Bronchial epithelial cell (primary cell): ENCODE results near the gene CHSY3. TPM values are rescaled to one million over a fixed set of nuclear protein-coding genes. Genes with fewer than 3 reads are reported as not detected.

ENCODE experiments used
- DNase-seq: peaks from one replicate; pipeline ENCODE4 v3.0.0-alpha.2; 2010; ENCODE audit warnings: low read depth
- FAIRE-seq: peaks from 2 replicates; lab custom pipeline; 2011; peaks lifted over from hg19 to GRCh38; lab: Jason Lieb, UNC
- H3K27me3 ChIP-seq: 2 replicates; pipeline ENCODE4 v1.5.1; 2011; ENCODE audit warnings: low read length; ENCODE audit not compliant: control insufficient read depth, insufficient read depth
- H3K36me3 ChIP-seq: 2 replicates; pipeline ENCODE4 v1.5.1; 2011; ENCODE audit warnings: low read length; ENCODE audit not compliant: control insufficient read depth, insufficient read depth
- H3K4me3 ChIP-seq: 2 replicates; pipeline ENCODE4 v1.5.1; 2011; ENCODE audit warnings: mild to moderate bottlenecking, low read depth, low read length, control low read depth
- CTCF ChIP-seq: IDR thresholded peaks from 2 replicates; pipeline ENCODE4 v1.5.1; 2011; ENCODE audit warnings: mild to moderate bottlenecking, moderate library complexity, low read length, control low read depth, inconsistent platforms; ENCODE audit not compliant: insufficient read depth, severe bottlenecking
- total RNA-seq: library from RNA; depleted of rRNA; stranded (reverse); fragments of >200 nt; gene quantifications from 2 replicates; pipeline ENCODE4 v1.2.1, GENCODE V29; 2014

The CHSY3 gene
- total RNA-seq, 1 donor from 2014 or later, result 0.26 TPM

- H3K27me3 ChIP-seq, result no peaks in the 10 kb centered on the region
- H3K36me3 ChIP-seq, result no peaks in the 10 kb centered on the region
- FAIRE-seq, result no peak
- no peak for TF ChIP-seq CTCF
- peak; percentile 21 for DNase-seq
- H3K4me3 ChIP-seq, result no peak overlapping the region
Measured at GRCh38 chr5:129996896-129997295, 92.6 kb downstream of the CHSY3 start.

- DNase-seq (no peak), FAIRE-seq (no peak)
- TF ChIP-seq CTCF, result no peak
- H3K4me3 ChIP-seq, result no peak overlapping the region
- no peaks in the 10 kb centered on the region for H3K27me3 ChIP-seq
- H3K36me3 ChIP-seq, result no peaks in the 10 kb centered on the region
Measured at GRCh38 chr5:130000460-130000859, 96.2 kb downstream of the CHSY3 start.

GRCh38 chr5:130002183-130002582 lies 97.9 kb downstream of the CHSY3 start:
- FAIRE-seq (no peak), DNase-seq (no peak)
- H3K36me3 ChIP-seq, result no peaks in the 10 kb centered on the region
- no peak for TF ChIP-seq CTCF
- no peak overlapping the region for H3K4me3 ChIP-seq
- no peaks in the 10 kb centered on the region for H3K27me3 ChIP-seq

- TF ChIP-seq CTCF, result no peak
- DNase-seq, result no peak
- H3K27me3 ChIP-seq, result no peaks in the 10 kb centered on the region
- H3K36me3 ChIP-seq, result no peaks in the 10 kb centered on the region
- FAIRE-seq, result no peak
- H3K4me3 ChIP-seq, result no peak overlapping the region
Measured at GRCh38 chr5:130002876-130003275, 98.6 kb downstream of the CHSY3 start.

- no peak for FAIRE-seq
- H3K4me3 ChIP-seq, result no peak overlapping the region
- DNase-seq, result no peak
- no peak for TF ChIP-seq CTCF
- H3K36me3 ChIP-seq, result no peaks in the 10 kb centered on the region
- no peaks in the 10 kb centered on the region for H3K27me3 ChIP-seq
Measured at GRCh38 chr5:130011986-130012385, 107.7 kb downstream of the CHSY3 start.

GRCh38 chr5:130017173-130017572 lies 112.9 kb downstream of the CHSY3 start:
- FAIRE-seq (no peak), DNase-seq (no peak)
- Histone ChIP-seq H3K4me3 (no peak overlapping the region), H3K27me3 (no peaks in the 10 kb centered on the region), H3K36me3 (no peaks in the 10 kb centered on the region)
- TF ChIP-seq CTCF, result no peak
